K562 (cell line): Measurements from ENCODE around the gene CARD11. TPM values are rescaled to one million over a fixed set of nuclear protein-coding genes. Genes with fewer than 3 reads are reported as not detected.

Source experiments
- ARID4B ChIP-seq: sonication (generic); formaldehyde crosslinking; IDR thresholded peaks from 2 replicates; pipeline ENCODE4 v1.8.0; 2022; ENCODE audit warnings: mild to moderate bottlenecking, missing genetic modification reagents
- BCLAF1 ChIP-seq, 2 experiments: fragments of 450-650 bp in 1 of 2; IDR thresholded peaks; 2 replicates each; pipeline ENCODE4 v1.6.1; 2011 to 2017; ENCODE audit warnings: low read depth in 2 of 2, antibody characterized with exemption in 1 of 2, borderline replicate concordance in 1 of 2, low read length in 1 of 2, mild to moderate bottlenecking in 1 of 2, mixed read lengths in 1 of 2; ENCODE audit not compliant: control insufficient read depth in 1 of 2
- CBFA2T2 ChIP-seq: fragments of 450-650 bp; conservative IDR thresholded peaks from 2 replicates; pipeline ENCODE4 v1.6.1; 2017; ENCODE audit warnings: mild to moderate bottlenecking
- EP300 ChIP-seq: IDR thresholded peaks from 2 replicates; pipeline ENCODE4 v1.6.1; 2012; ENCODE audit warnings: low read length, improper control_type of control experiment
- MTA2 ChIP-seq: fragments of 450-650 bp; IDR thresholded peaks from 2 replicates; pipeline ENCODE4 v1.6.1; 2016; ENCODE audit warnings: low read depth
- RBM34 ChIP-seq: fragments of 200-400 bp; formaldehyde crosslinking; IDR thresholded peaks from 2 replicates; pipeline ENCODE4 v1.6.1; 2018; ENCODE audit warnings: low read length, borderline replicate concordance; ENCODE audit not compliant: insufficient read depth
- SETDB1 ChIP-seq: IDR thresholded peaks from one replicate; pipeline ENCODE4 v1.6.1; 2012; ENCODE audit warnings: low read length, control low read depth, inconsistent platforms
- THRAP3 ChIP-seq: fragments of 450-650 bp; IDR thresholded peaks from 2 replicates; pipeline ENCODE4 v1.6.1; 2016; ENCODE audit warnings: mild to moderate bottlenecking, inconsistent platforms, borderline replicate concordance
- ZNF395 ChIP-seq: fragments of 200-800 bp; sonication (Bioruptor generic); IDR thresholded peaks from 2 replicates; pipeline ENCODE4 v1.6.1; 2017; ENCODE audit warnings: missing genetic modification characterization, missing compliant biosample characterization
- ZNF518B ChIP-seq: fragments of 250-450 bp; sonication (Bioruptor Pico); IDR thresholded peaks from 2 replicates; pipeline ENCODE4 v1.5.0; 2021; ENCODE audit warnings: mild to moderate bottlenecking, moderate library complexity
- polyA plus RNA-seq, 8 experiments: library from polyadenylated mRNA; depleted of rRNA in 4 of 8; stranded (reverse) in 5 of 8; unstranded in 3 of 8; fragments of >200 nt; fragmentation: Nextera tagmentation in 2 of 8; fragmentation: Illumina TruSeq in 1 of 8; extraction: Ambion mirVana in 2 of 8; extraction: Trizol in 1 of 8; gene quantifications; 2 replicates each; pipeline versions ENCODE4 v1.2.1 to v1.2.3, GENCODE V29; 2011 to 2014; ENCODE audit warnings: inconsistent platforms in 1 of 8, missing spikeins in 1 of 8
- total RNA-seq, 7 experiments: library from RNA; depleted of rRNA in 6 of 7; stranded (reverse); fragments of >200 nt in 6 of 7; fragmentation: Illumina TruSeq in 2 of 7; extraction: Trizol in 2 of 7; gene quantifications; 2 replicates each; pipeline versions ENCODE4 v1.2.1 to v1.2.3, GENCODE V29; 2011 to 2021; ENCODE audit warnings: low replicate concordance in 1 of 7
- TF ChIP-seq, protein P1 (sequence below): fragments of 450-650 bp; IDR thresholded peaks from 2 replicates; pipeline ENCODE4 v1.6.1; 2016; ENCODE audit warnings: mild to moderate bottlenecking

Gene CARD11
- total and polyA plus RNA-seq, 9 of the 15 experiments (the other 6 are each of a cell fraction or from before 2014, with no cell fraction given) = 0.07 to 12.8 (median 5.7) TPM

DNA sequence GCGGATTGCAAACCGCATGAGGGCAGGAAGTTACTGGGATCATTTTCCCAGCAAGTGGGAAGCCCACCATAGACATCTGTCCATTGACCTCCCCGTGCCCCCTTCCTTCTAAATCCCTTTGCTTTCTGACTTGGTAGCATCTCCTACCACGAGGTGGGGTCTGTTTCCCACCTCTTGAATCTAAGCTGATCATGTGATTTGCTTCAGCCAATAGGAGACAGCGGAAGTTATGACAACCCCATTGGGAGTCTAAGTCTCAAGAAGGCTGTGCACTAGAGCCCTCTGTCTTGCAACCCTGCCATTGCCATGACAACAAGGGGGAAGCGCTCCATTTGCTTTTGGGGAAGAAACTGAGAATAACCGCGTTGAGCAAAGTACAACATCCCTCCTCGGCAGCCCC lies 39.2 kb upstream of the CARD11 start (continued):
- no peak for TF ChIP-seq ARID4B (CRISPR knock-in tag)
- TF ChIP-seq, protein P1, sequence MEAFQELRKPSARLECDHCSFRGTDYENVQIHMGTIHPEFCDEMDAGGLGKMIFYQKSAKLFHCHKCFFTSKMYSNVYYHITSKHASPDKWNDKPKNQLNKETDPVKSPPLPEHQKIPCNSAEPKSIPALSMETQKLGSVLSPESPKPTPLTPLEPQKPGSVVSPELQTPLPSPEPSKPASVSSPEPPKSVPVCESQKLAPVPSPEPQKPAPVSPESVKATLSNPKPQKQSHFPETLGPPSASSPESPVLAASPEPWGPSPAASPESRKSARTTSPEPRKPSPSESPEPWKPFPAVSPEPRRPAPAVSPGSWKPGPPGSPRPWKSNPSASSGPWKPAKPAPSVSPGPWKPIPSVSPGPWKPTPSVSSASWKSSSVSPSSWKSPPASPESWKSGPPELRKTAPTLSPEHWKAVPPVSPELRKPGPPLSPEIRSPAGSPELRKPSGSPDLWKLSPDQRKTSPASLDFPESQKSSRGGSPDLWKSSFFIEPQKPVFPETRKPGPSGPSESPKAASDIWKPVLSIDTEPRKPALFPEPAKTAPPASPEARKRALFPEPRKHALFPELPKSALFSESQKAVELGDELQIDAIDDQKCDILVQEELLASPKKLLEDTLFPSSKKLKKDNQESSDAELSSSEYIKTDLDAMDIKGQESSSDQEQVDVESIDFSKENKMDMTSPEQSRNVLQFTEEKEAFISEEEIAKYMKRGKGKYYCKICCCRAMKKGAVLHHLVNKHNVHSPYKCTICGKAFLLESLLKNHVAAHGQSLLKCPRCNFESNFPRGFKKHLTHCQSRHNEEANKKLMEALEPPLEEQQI = no peak
- no peak for TF ChIP-seq MTA2
- no peak for TF ChIP-seq SETDB1
- no peak for TF ChIP-seq CBFA2T2
- TF ChIP-seq BCLAF1 (IDR thresholded peaks at IDR 0.05; ENCODE audit: borderline replicate concordance in 1 of 2, control insufficient read depth in 1 of 2, low read depth in 2 of 2, low read length in 1 of 2) = no peak
- TF ChIP-seq EP300 = no peak
- TF ChIP-seq ZNF395 (CRISPR knock-in tag) = no peak
- no peak for TF ChIP-seq RBM34
- no peak for TF ChIP-seq THRAP3
- TF ChIP-seq ZNF518B (CRISPR knock-in tag) = no peak
